ENCODE results near the gene PDXK.

Gene PDXK

GRCh38 chr21:43734131-43734927 lies 15.4 kb downstream of the PDXK start:
- Histone ChIP-seq H3K36me3 (ENCODE audit: low read length) (no peaks in the 10 kb centered on the region), H3F3A (ENCODE audit: insufficient read depth) (no peaks in the 10 kb centered on the region), H3K27me3 (ENCODE audit: low read length) (no peaks in the 10 kb centered on the region), H3K27ac (ENCODE audit: low read depth, low read length) (no peak overlapping the region), H3K4me2 (ENCODE audit: low read depth, low read length, poor library complexity, severe bottlenecking) (no peak overlapping the region), H3K4me3 (ENCODE audit: insufficient read depth, low read length, poor library complexity, severe bottlenecking) (no peak overlapping the region), H3K9ac (ENCODE audit: low read length) (no peak overlapping the region), H3K9me3 (ENCODE audit: insufficient read depth, low read length) (no peaks in the 10 kb centered on the region), H3K9me2 (replicated peaks; ENCODE audit: insufficient read depth, low read length) (no peaks in the 10 kb centered on the region), H3K79me2 (ENCODE audit: insufficient read depth, low read length) (no peaks in the 10 kb centered on the region), H4K20me1 (ENCODE audit: low read depth, low read length) (no peaks in the 10 kb centered on the region), H2AFZ (ENCODE audit: low read depth, low read length, severe bottlenecking) (no peak overlapping the region)
- TF ChIP-seq CTCF (IDR thresholded peaks at IDR 0.05; ENCODE audit: insufficient read depth, low read length, poor library complexity, severe bottlenecking) (no peak), EZH2phosphoT487 (conservative IDR thresholded peaks at IDR 0.05; ENCODE audit: low read length) (no peak)

- Histone ChIP-seq H2AFZ (ENCODE audit: low read depth, low read length, severe bottlenecking) (no peak overlapping the region), H3K9me3 (ENCODE audit: insufficient read depth, low read length) (no peaks in the 10 kb centered on the region), H3K79me2 (ENCODE audit: insufficient read depth, low read length) (no peaks in the 10 kb centered on the region), H4K20me1 (ENCODE audit: low read depth, low read length) (no peaks in the 10 kb centered on the region), H3K27ac (ENCODE audit: low read depth, low read length) (no peak overlapping the region), H3K9ac (ENCODE audit: low read length) (no peak overlapping the region), H3K4me3 (ENCODE audit: insufficient read depth, low read length, poor library complexity, severe bottlenecking) (no peak overlapping the region), H3K4me2 (ENCODE audit: low read depth, low read length, poor library complexity, severe bottlenecking) (no peak overlapping the region), H3K36me3 (ENCODE audit: low read length) (no peaks in the 10 kb centered on the region), H3K9me2 (replicated peaks; ENCODE audit: insufficient read depth, low read length) (no peaks in the 10 kb centered on the region), H3K27me3 (ENCODE audit: low read length) (no peaks in the 10 kb centered on the region), H3F3A (ENCODE audit: insufficient read depth) (no peaks in the 10 kb centered on the region)
- TF ChIP-seq CTCF (IDR thresholded peaks at IDR 0.05; ENCODE audit: insufficient read depth, low read length, poor library complexity, severe bottlenecking): no peak
- no peak for TF ChIP-seq EZH2phosphoT487 (conservative IDR thresholded peaks at IDR 0.05; ENCODE audit: low read length)
Observed at GRCh38 chr21:43734928-43735229, 15.9 kb downstream of the PDXK start.

- no peaks in the 10 kb centered on the region for H3K36me3 ChIP-seq (ENCODE audit: low read length)
- no peak overlapping the region for H3K4me2 ChIP-seq (ENCODE audit: low read depth, low read length, poor library complexity, severe bottlenecking)
- no peak overlapping the region for H3K9ac ChIP-seq (ENCODE audit: low read length)
- H3F3A ChIP-seq (ENCODE audit: insufficient read depth): no peaks in the 10 kb centered on the region
- H4K20me1 ChIP-seq (ENCODE audit: low read depth, low read length): no peaks in the 10 kb centered on the region
- H2AFZ ChIP-seq (ENCODE audit: low read depth, low read length, severe bottlenecking): no peak overlapping the region
- no peak overlapping the region for H3K27ac ChIP-seq (ENCODE audit: low read depth, low read length)
- H3K4me3 ChIP-seq (ENCODE audit: insufficient read depth, low read length, poor library complexity, severe bottlenecking): no peak overlapping the region
- H3K27me3 ChIP-seq (ENCODE audit: low read length): no peaks in the 10 kb centered on the region
- H3K9me3 ChIP-seq (ENCODE audit: insufficient read depth, low read length): no peaks in the 10 kb centered on the region
- TF ChIP-seq EZH2phosphoT487 (conservative IDR thresholded peaks at IDR 0.05; ENCODE audit: low read length): no peak
- no peak for TF ChIP-seq CTCF (IDR thresholded peaks at IDR 0.05; ENCODE audit: insufficient read depth, low read length, poor library complexity, severe bottlenecking)
- no peaks in the 10 kb centered on the region for H3K9me2 ChIP-seq (replicated peaks; ENCODE audit: insufficient read depth, low read length)
- H3K79me2 ChIP-seq (ENCODE audit: insufficient read depth, low read length): no peaks in the 10 kb centered on the region
Observed at GRCh38 chr21:43735236-43736091, 16.5 kb downstream of the PDXK start.
